Ascending aorta (tissue), 2 donors: ENCODE measurements around the gene ACTN4. TPM values are rescaled to one million over a fixed set of nuclear protein-coding genes. Genes with fewer than 3 reads are reported as not detected.
A peak's percentile ranks its signal among the peaks of the same experiment; 100 is the strongest.
"Not testable (repeated sequence)": the region's sequence is repeated elsewhere in the genome, so short reads cannot be mapped to it uniquely, and the experiment has no call there.

Experiments
- DNase-seq, 2 donors: peaks; one replicate each; pipeline ENCODE4 v3.0.0-alpha.2; 2019; ENCODE audit warnings: low spot score in 2 of 2
- H3K27ac ChIP-seq, 2 donors: fragments of 200-600 bp; sonication (generic); one replicate each; pipeline ENCODE4 v1.5.1; 2016 to 2017; ENCODE audit warnings: mild to moderate bottlenecking in 1 of 2
- H3K27me3 ChIP-seq: fragments of 200-600 bp; sonication (generic); one replicate; pipeline ENCODE4 v1.5.1; 2017
- H3K36me3 ChIP-seq, 2 donors: fragments of 200-600 bp; sonication (generic); one replicate each; pipeline ENCODE4 v1.5.1; 2016
- H3K4me1 ChIP-seq, 2 donors: fragments of 200-600 bp; sonication (generic); one replicate each; pipeline ENCODE4 v1.5.1; 2016 to 2017; ENCODE audit warnings: mild to moderate bottlenecking in 1 of 2
- H3K4me3 ChIP-seq, 2 donors: fragments of 200-600 bp; sonication (generic); one replicate each; pipeline ENCODE4 v1.5.1; 2016 to 2017; ENCODE audit warnings: mild to moderate bottlenecking in 1 of 2
- H3K9me3 ChIP-seq, 2 donors: fragments of 200-600 bp; sonication (generic); one replicate each; pipeline ENCODE4 v1.5.1; 2016
- CTCF ChIP-seq, 3 experiments: fragments of 200-600 bp in 2 of 3; fragments of 450-650 bp in 1 of 3; sonication (generic) in 2 of 3; IDR thresholded peaks; one replicate each; pipeline ENCODE4 v1.5.1; 2016 to 2019; ENCODE audit warnings: antibody characterized with exemption in 3 of 3, mild to moderate bottlenecking in 1 of 3, moderate library complexity in 1 of 3
- intact Hi-C: fragments of 100-400 bp; cut with DNase I; formaldehyde crosslinking; loops from one replicate; pipeline ENCODE4 v1.15.1; 2023
- total RNA-seq: library from RNA; depleted of rRNA; stranded (reverse); fragments of >200 nt; gene quantifications from one replicate; pipeline ENCODE4 v1.1.0, GENCODE V29; 2016

The ACTN4 gene
- total RNA-seq, 1 donor from 2014 or later: 1,036 TPM

GRCh38 chr19:38619361-38620174 is 27.9 kb upstream of the ACTN4 start:
- Histone ChIP-seq H3K27ac (peak overlapping the region; percentile 87 to 88), H3K4me3 (peak overlapping the region; percentile 75 to 91), H3K27me3 (no peaks in the 10 kb centered on the region), H3K4me1 (peaks cover 9 to 10% of the 10 kb centered on the region in 2 donors), H3K9me3 (no peaks in the 10 kb centered on the region), H3K36me3 (peaks cover 34 to 39% of the 10 kb centered on the region in 2 donors)
- DNase-seq: no peak
- no peak for TF ChIP-seq CTCF (IDR thresholded peaks at IDR 0.05)
- intact Hi-C loops: loop anchor here (1.0 to 5.0 kb wide), 7 partner anchors 27 to 280 kb away; partner anchors contain the start of genes ACTN4, ECH1, GGN and NFKBIB

GRCh38 chr19:38624822-38625221 is 22.6 kb upstream of the ACTN4 start:
- intact Hi-C loops: no loop called here
- no peaks in the 10 kb centered on the region for H3K27me3 ChIP-seq
- DNase-seq: no peak
- H3K4me1 ChIP-seq: peaks cover 6% of the 10 kb centered on the region in 2 donors
- no peak overlapping the region for H3K4me3 ChIP-seq
- no peak for TF ChIP-seq CTCF (IDR thresholded peaks at IDR 0.05)
- H3K36me3 ChIP-seq: peaks cover 84 to 90% of the 10 kb centered on the region in 2 donors
- no peaks in the 10 kb centered on the region for H3K9me3 ChIP-seq
- no peak overlapping the region for H3K27ac ChIP-seq

GRCh38 chr19:38626401-38626800 is 21.0 kb upstream of the ACTN4 start:
- intact Hi-C loops: no loop called here
- no peaks in the 10 kb centered on the region for H3K4me1 ChIP-seq
- no peak overlapping the region for H3K4me3 ChIP-seq
- no peaks in the 10 kb centered on the region for H3K27me3 ChIP-seq
- H3K36me3 ChIP-seq: peaks cover 73 to 95% of the 10 kb centered on the region in 2 donors
- H3K27ac ChIP-seq: no peak overlapping the region
- no peaks in the 10 kb centered on the region for H3K9me3 ChIP-seq
- TF ChIP-seq CTCF (IDR thresholded peaks at IDR 0.05): no peak
- DNase-seq: no peak

GRCh38 chr19:38629568-38629967 is 17.9 kb upstream of the ACTN4 start:
- TF ChIP-seq CTCF (IDR thresholded peaks at IDR 0.05): no peak
- no peak for DNase-seq
- Histone ChIP-seq H3K4me3 (no peak overlapping the region), H3K27ac (no peak overlapping the region), H3K4me1 (no peaks in the 10 kb centered on the region), H3K9me3 (no peaks in the 10 kb centered on the region), H3K27me3 (no peaks in the 10 kb centered on the region), H3K36me3 (peaks cover 50 to 86% of the 10 kb centered on the region in 2 donors)
- intact Hi-C loops: no loop called here

GRCh38 chr19:38631301-38631700 is 16.1 kb upstream of the ACTN4 start:
- H3K36me3 ChIP-seq: peaks cover 40 to 82% of the 10 kb centered on the region in 2 donors
- H3K27ac ChIP-seq, intact Hi-C loops, H3K4me3 ChIP-seq, H3K4me1 ChIP-seq, H3K27me3 ChIP-seq, H3K9me3 ChIP-seq, DNase-seq: not testable (repeated sequence)

- H3K36me3 ChIP-seq: peaks cover 35 to 81% of the 10 kb centered on the region in 2 donors
- H3K9me3 ChIP-seq, H3K27ac ChIP-seq, DNase-seq, H3K4me3 ChIP-seq, intact Hi-C loops, H3K4me1 ChIP-seq, H3K27me3 ChIP-seq: not testable (repeated sequence)
Observed at GRCh38 chr19:38631811-38632475, 15.5 kb upstream of the ACTN4 start.
